Activated T-helper 1 cell treated with anti-CD3 and anti-CD28 coated beads, Interleukin-12 subunit alpha, Interleukin-12 subunit beta, Interleukin-2, Interleukin-4 antibody, amounts not matched to agents 30 ng/mL and 10 ng/mL and 1 ng/mL, durations not matched to agents 14 hours and 24 hours and 36 hours (primary cell): ENCODE measurements around the gene PROCA1. TPM values are rescaled to one million over a fixed set of nuclear protein-coding genes. Genes with fewer than 3 reads are reported as not detected.
"Not testable (repeated sequence)": the region's sequence is repeated elsewhere in the genome, so short reads cannot be mapped to it uniquely, and the experiment has no call there.

ENCODE experiments used
- DNase-seq: peaks from one replicate; pipeline ENCODE4 v3.0.0; 2021; ENCODE audit warnings: low spot score
- H3K27ac Mint-ChIP-seq: one replicate; pipeline ENCODE4 v1.8.0; 2021; ENCODE audit warnings: mild to moderate bottlenecking, mixed read lengths
- H3K27me3 Mint-ChIP-seq: one replicate; pipeline ENCODE4 v1.8.0; 2022; ENCODE audit warnings: mild to moderate bottlenecking, moderate library complexity, mixed read lengths; ENCODE audit not compliant: insufficient read depth
- H3K36me3 Mint-ChIP-seq: one replicate; pipeline ENCODE4 v1.8.0; 2021; ENCODE audit warnings: low read depth, mixed read lengths
- H3K4me1 Mint-ChIP-seq: one replicate; pipeline ENCODE4 v1.8.0; 2021; ENCODE audit warnings: low read depth, mixed read lengths
- H3K4me3 Mint-ChIP-seq: one replicate; pipeline ENCODE4 v1.8.0; 2021; ENCODE audit warnings: mild to moderate bottlenecking, moderate library complexity, mixed read lengths
- H3K9me3 Mint-ChIP-seq: one replicate; pipeline ENCODE4 v1.8.0; 2021; ENCODE audit warnings: mixed read lengths
- intact Hi-C: fragments of 100-400 bp; cut with micrococcal nuclease; formaldehyde crosslinking; loops from one replicate; pipeline ENCODE4 v1.15.1; 2024
- total RNA-seq: library from RNA; stranded (reverse); gene quantifications from 2 replicates; pipeline ENCODE4 v1.2.3, GENCODE V29; 2022

PROCA1 gene
- total RNA-seq, 1 donor from 2014 or later, result 4.4 TPM

DNA sequence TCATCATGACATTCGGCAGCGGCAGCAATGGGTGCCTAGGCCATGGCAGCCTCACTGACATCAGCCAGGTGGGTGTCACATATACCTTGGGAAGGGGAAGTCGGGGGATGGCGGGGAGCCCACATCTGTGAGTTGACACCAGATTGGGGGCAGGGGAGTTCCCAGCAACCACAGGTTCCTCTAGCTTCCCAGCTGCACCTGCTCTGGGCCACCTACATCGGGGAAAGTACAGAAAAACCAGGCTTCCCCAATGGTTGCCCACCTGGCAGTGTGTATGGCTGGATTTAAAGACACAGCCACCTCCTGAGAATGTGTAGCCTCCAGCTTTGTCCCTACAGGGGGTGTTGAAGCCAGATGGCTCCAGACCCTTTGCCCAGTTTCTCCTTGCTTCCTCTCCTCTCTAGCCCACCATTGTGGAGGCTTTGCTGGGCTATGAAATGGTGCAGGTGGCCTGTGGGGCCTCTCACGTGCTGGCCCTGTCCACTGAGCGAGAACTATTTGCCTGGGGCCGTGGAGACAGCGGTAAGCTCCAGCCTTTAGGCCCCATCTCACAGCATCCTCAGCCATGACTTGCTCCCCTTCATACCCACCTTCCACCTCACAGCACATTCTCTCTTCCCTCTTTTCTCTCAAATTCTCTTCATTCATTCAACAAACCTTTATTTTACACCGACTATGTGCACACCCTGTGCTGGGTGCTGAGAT lies 27.1 kb upstream of the PROCA1 start:
- no peaks in the 10 kb centered on the region for H3K9me3 Mint-ChIP-seq
- DNase-seq, result peak; percentile 47
- H3K4me1 Mint-ChIP-seq, result peaks cover 35% of the 10 kb centered on the region
- H3K4me3 Mint-ChIP-seq, result peak overlapping the region; percentile 73
- intact Hi-C loops, result loop anchor here (1.0 kb wide), 1 partner anchor 10 kb away; no protein-coding TSS in a partner anchor
- H3K36me3 Mint-ChIP-seq, result peaks cover 14% of the 10 kb centered on the region
- H3K27me3 Mint-ChIP-seq, result no peaks in the 10 kb centered on the region
- H3K27ac Mint-ChIP-seq, result peak overlapping the region; percentile 88

DNA sequence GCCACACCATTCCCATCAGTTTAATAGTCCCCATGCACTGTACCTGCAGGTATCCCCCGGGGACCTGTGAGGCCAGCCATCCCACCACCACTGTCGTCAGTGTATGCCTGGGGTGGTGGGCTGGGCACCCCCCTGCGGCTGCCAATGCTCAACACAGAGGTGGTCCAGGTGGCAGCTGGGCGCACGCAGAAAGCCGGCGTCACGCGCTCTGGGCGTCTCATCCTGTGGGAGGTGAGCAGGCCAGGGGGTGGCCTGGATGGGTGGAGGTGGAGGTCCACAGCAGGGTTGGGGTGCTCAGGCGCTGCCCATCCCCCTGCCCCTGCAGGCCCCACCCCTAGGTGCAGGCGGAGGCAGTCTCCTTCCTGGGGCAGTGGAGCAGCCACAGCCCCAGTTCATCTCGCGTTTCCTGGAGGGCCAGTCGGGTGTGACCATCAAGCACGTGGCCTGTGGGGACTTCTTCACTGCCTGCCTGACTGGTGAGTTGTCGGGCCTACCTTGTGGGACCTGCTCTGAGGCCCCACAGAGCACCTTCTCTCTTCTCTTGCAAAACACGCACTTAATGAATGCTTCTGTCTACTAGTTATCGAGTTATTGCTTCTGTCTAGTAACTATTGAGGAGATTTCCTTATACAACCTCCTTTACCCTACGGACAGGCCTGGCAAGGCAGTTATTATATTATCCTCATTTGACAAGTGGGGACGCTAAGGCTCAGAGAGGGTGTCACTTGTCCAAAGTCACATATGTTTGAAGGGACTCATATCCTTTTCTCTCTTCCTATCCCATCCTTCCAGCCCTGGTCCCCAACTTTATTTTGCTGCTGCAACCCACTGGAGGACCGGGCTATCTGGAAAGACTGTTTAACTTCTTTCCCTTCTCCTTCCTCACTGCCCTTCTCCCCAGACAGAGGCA lies 26.3 kb upstream of the PROCA1 start:
- peak overlapping the region; percentile 73 for H3K4me3 Mint-ChIP-seq
- peaks cover 40% of the 10 kb centered on the region for H3K4me1 Mint-ChIP-seq
- H3K9me3 Mint-ChIP-seq, result no peaks in the 10 kb centered on the region
- intact Hi-C loops, result loop anchor here (1.0 kb wide), 1 partner anchor 9 kb away; no protein-coding TSS in a partner anchor
- no peak for DNase-seq
- no peaks in the 10 kb centered on the region for H3K27me3 Mint-ChIP-seq
- H3K36me3 Mint-ChIP-seq, result peaks cover 14% of the 10 kb centered on the region
- H3K27ac Mint-ChIP-seq, result peak overlapping the region; percentile 88

DNA sequence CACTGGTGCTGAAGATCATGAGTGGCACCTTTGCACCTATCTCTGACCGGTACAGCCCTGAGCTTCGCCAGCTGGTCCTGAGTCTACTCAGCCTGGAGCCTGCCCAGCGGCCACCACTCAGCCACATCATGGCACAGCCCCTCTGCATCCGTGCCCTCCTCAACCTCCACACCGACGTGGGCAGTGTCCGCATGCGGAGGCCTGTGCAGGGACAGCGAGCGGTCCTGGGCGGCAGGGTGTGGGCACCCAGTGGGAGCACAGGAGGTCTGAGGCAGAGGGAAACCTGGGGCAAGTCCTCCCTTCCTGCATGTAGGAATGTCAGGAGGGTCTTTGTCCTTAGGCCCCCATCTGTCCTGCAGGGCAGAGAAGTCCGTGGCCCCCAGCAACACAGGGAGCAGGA lies 25.6 kb upstream of the PROCA1 start:
- Mint-ChIP-seq H3K4me1 (peaks cover 40% of the 10 kb centered on the region), H3K27ac (no peak overlapping the region), H3K27me3 (no peaks in the 10 kb centered on the region), H3K9me3 (no peaks in the 10 kb centered on the region), H3K36me3 (peaks cover 14% of the 10 kb centered on the region), H3K4me3 (no peak overlapping the region)
- no peak for DNase-seq
- intact Hi-C loops, result no loop called here

DNA sequence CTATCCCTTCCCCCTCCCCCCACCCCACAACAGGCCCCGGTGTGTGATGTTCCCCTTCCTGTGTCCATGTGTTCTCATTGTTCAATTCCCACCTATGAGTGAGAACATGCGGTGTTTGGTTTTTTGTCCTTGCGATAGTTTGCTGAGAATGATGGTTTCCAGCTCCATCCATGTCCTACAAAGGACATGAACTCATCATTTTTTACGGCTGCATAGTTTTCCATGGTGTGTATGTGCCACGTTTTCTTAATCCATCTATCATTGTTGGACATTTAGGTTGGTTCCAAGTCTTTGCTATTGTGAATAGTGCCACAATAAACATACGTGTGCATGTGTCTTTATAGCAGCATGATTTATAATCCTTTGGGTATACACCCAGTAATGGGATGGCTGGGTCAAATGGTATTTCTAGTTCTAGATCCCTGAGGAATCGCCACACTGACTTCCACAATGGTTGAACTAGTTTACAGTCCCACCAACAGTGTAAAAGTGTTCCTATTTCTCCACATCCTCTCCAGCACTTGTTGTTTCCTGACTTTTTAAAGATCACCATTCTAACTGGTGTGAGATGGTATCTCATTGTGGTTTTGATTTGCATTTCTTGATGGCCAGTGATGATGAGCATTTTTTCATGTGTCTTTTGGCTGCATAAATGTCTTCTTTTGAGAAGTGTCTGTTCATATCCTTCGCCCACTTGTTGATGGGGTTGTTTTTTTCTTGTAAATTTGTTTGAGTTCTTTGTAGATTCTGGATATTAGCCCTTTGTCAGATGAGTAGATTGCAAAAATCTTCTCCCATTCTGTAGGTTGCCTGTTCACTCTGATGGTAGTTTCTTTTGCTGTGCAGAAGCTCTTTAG lies 24.5 kb upstream of the PROCA1 start:
- Mint-ChIP-seq H3K27ac (peak overlapping the region; percentile 43), H3K4me1 (peaks cover 40% of the 10 kb centered on the region), H3K36me3 (peaks cover 14% of the 10 kb centered on the region), H3K4me3 (peak overlapping the region; percentile 39)
- H3K9me3 Mint-ChIP-seq, DNase-seq, H3K27me3 Mint-ChIP-seq, intact Hi-C loops: not testable (repeated sequence)

DNA sequence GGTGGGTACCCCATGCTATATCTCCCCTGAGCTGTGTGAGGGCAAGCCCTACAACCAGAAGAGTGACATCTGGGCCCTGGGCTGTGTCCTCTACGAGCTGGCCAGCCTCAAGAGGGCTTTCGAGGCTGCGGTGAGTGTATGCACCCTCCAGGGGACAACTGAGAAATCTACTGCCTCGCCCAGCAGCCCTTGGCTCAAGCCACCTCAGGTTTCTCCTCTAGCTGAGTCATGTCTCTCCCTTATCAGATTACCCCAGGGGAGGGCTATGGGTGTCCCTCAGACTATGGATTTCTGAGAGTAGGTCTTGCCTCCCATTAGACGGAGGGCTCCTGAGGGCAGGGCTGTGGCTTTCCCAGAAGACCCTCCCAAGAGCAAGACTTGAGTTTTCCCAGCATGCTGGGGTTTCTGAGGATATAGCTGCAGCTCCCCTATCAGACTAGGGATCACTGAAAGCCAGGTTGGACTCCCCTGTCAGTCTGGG lies 23.6 kb upstream of the PROCA1 start:
- intact Hi-C loops, result no loop called here
- H3K9me3 Mint-ChIP-seq, result no peaks in the 10 kb centered on the region
- no peak overlapping the region for H3K27ac Mint-ChIP-seq
- no peak for DNase-seq
- H3K4me1 Mint-ChIP-seq, result peaks cover 40% of the 10 kb centered on the region
- H3K4me3 Mint-ChIP-seq, result no peak overlapping the region
- H3K27me3 Mint-ChIP-seq, result no peaks in the 10 kb centered on the region
- peaks cover 13% of the 10 kb centered on the region for H3K36me3 Mint-ChIP-seq

DNA sequence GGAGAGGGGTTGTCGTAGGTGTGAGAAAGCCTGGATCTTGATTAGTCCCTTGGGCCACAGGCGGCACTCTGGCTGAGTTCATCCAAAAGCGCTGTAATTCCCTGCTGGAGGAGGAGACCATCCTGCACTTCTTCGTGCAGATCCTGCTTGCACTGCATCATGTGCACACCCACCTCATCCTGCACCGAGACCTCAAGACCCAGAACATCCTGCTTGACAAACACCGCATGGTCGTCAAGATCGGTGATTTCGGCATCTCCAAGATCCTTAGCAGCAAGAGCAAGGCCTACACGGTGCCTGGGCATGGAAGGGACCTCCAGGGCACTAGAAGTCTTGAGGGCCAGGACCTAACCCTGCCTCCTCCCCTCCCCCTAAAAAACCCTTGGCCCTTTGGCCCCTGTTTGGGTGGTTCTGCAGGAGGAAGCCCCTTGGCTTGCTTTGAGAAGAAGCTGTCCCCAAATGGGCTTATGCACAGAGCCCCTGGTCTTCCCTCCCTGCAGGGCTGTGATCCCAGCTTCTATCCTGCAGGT lies 23.1 kb upstream of the PROCA1 start:
- DNase-seq, result no peak
- Mint-ChIP-seq H3K4me1 (peaks cover 42% of the 10 kb centered on the region), H3K36me3 (peaks cover 12% of the 10 kb centered on the region), H3K9me3 (no peaks in the 10 kb centered on the region), H3K27ac (no peak overlapping the region), H3K4me3 (no peak overlapping the region), H3K27me3 (no peaks in the 10 kb centered on the region)
- intact Hi-C loops, result no loop called here

DNA sequence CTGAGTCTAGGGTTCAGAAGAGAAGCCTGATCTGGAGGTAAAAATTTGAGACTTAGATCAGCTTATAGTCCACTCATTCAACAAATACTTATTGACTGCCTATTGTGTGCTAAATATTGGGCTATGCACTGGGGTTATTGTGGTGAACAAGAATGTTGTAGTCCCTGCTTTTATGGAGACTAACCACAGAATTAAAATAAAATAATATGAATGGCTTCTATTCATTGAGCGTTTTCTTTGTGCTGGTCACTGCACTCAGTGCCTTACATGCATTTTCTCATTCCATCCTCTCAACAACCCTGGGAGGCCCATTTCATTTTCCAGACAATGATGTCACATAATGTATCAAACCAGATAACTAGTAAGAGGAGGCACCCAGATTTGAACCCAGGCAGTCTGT lies 21.7 kb upstream of the PROCA1 start:
- Mint-ChIP-seq H3K9me3 (no peaks in the 10 kb centered on the region), H3K36me3 (peaks cover 5% of the 10 kb centered on the region), H3K27me3 (no peaks in the 10 kb centered on the region), H3K4me1 (peaks cover 38% of the 10 kb centered on the region), H3K4me3 (no peak overlapping the region), H3K27ac (no peak overlapping the region)
- intact Hi-C loops, result no loop called here
- no peak for DNase-seq

DNA sequence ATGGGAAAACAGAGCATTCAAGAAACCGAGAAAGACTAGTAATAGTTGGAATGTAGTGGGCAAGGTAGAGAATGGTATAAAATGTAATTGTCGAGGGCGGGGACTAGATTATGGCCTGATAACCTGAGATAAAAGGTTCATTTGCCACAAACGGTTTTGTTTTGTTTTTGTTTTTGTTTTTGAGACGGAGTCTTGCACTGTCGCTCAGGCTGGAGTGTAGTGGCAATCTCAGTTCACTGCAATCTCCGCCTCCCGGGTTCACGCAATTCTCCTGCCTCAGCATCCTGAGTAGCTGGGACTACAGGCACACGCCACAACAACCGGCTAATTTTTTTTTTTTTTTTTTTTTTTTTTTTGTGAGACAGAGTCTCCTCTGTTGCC lies 18.3 kb upstream of the PROCA1 start:
- intact Hi-C loops, result loop anchor here (1.0 to 5.0 kb wide), 4 partner anchors 8 to 562 kb away; partner anchors contain the start of genes FAM222B and NUFIP2
- no peak overlapping the region for H3K4me3 Mint-ChIP-seq
- H3K9me3 Mint-ChIP-seq, result no peaks in the 10 kb centered on the region
- peaks cover 8% of the 10 kb centered on the region for H3K36me3 Mint-ChIP-seq
- peaks cover 48% of the 10 kb centered on the region for H3K4me1 Mint-ChIP-seq
- no peak overlapping the region for H3K27ac Mint-ChIP-seq
- H3K27me3 Mint-ChIP-seq, result no peaks in the 10 kb centered on the region
- no peak for DNase-seq

DNA sequence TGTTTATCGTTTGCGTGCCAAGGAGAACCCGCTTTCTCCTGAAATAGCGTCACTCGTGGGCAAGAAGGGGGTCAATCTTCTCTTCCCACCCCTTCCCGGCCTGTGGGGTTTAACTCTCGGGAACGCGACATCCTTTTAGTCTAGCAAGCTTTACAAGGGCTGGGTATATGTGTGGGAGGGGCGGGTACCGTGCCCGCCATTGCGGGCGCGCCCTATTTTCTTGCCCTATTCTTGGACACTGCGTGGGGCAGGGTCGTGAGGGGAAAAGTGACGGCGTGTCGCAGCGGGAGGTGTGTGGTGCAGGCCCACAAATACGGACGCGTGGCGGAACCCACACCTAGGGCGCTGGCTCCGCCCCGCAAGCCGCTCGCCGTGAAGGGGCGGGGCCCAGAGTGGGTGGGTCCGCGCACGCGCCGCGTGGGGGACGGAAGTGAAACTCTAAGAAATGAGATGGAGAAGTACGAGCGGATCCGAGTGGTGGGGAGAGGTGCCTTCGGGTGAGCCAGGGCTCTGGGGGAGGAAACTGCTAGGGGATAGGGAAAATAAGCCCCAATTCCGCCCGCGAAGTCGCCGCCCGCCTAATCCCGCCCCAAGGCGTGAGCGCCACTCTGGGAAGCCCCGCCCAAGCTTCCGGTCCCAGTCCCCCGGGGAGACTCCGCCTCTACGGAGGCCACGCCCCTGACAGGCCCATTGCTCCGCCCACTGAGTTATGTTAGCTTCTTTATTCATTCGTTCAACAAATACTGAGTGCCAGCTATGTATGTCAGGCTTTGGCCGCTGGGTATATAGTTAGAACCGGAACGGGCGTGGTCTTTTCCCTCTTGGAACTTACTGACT lies 16.9 kb upstream of the PROCA1 start, which contains the start of gene NEK8:
TSS of gene NEK8 (plus strand) at position 425 of the 837 bp plus-strand sequence. CDS start at position 451, 26 bp downstream.
- H3K27ac Mint-ChIP-seq, result peak within 1 kb of the TSS; percentile 98
- H3K4me3 Mint-ChIP-seq, result peak within 1 kb of the TSS; percentile 97
- DNase-seq, result peak; percentile 95
- H3K4me1 Mint-ChIP-seq, result peaks cover 58% of the 10 kb centered on the region
- peaks cover 18% of the 10 kb centered on the region for H3K36me3 Mint-ChIP-seq
- intact Hi-C loops, result loop anchor here (1.0 to 5.0 kb wide), 8 partner anchors 9 to 564 kb away; partner anchors contain the start of genes FAM222B, NUFIP2 and RPL23A
- H3K9me3 Mint-ChIP-seq, result no peaks in the 10 kb centered on the region
- H3K27me3 Mint-ChIP-seq, result no peaks in the 10 kb centered on the region

DNA sequence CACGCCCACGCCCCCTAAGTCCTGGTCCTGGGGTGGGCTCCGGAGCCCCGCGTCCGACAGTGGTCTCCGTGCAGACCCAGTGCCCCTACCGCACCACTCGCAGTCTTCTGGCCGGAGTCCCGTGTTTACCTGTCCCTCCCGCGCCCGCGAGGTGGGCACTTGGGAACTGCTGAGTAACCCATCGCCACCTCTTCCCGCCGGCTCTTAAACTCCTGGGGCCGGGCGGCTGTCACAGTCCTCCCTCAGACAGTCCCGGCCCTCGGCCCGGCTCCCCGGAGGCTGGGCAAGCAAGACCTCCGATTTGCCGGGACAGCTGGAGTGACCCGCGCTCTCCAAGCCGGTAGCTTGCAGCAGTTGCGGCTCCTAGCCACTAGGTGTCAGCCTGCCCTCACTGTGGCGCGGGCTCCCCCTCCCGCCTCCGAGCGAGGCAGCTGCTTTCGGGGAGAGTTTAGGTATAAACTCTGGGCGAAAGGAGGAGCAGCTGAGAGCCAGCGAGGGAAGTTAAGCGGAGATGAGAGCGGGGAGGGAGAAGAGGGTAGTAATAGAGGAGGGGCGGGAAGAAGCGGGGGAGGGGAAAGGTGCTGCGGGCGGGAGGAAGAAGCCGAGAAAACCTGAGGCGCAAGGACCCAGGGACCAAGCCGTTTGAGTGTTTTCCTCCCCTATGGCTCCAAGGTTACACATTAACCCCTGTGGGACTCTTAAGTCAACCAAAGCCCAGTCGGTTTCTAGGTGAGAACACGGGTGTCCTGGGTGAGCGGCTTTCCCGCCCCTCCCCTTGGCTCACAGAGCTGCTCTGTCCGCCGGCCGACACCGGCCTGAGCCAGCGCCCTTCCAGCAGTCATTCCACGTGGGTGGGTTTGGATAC lies 15.2 kb upstream of the PROCA1 start:
- Mint-ChIP-seq H3K27ac (peak overlapping the region; percentile 98), H3K4me1 (peaks cover 65% of the 10 kb centered on the region), H3K36me3 (peaks cover 32% of the 10 kb centered on the region), H3K9me3 (no peaks in the 10 kb centered on the region), H3K4me3 (peak overlapping the region; percentile 97), H3K27me3 (no peaks in the 10 kb centered on the region)
- intact Hi-C loops, result loop anchor here (1.0 to 5.0 kb wide), 10 partner anchors 16 to 565 kb away; partner anchors contain the start of genes DHRS13, NUFIP2 and PROCA1
- peak; percentile 91 for DNase-seq
